IMR-90 (cell line): ENCODE results near the gene KCNAB1. TPM values are rescaled to one million over a fixed set of nuclear protein-coding genes. Genes with fewer than 3 reads are reported as not detected.

ENCODE experiments used
- ATAC-seq: fragments of 200-7000 bp; cut with Tn5 transposase; 2 replicates; pipeline ENCODE4 v1.9.1; 2020; ENCODE audit warnings: low read depth, mild to moderate bottlenecking, moderate library complexity
- BruUV-seq: library from RNA; stranded (reverse); fragments of 400-500 nt; replicated peaks from 2 replicates; lab custom pipeline; 2021; lab: Mats Ljungman, UMichigan
- CTCF ChIA-PET: fragments of 300-600 bp; formaldehyde crosslinking; extraction: SDS; loops from one replicate; lab custom pipeline; 2021; ENCODE audit warnings: antibody characterized with exemption; lab: Yijun Ruan, JAX
- POLR2A ChIA-PET: fragments of 300-600 bp; sonication (Branson Sonifier 250); formaldehyde crosslinking; loops from one replicate; lab custom pipeline; 2022; ENCODE audit warnings: antibody characterized with exemption; ENCODE audit not compliant: unreplicated experiment; lab: Charles Lee
- DNase-seq: peaks from one replicate; pipeline ENCODE4 v3.0.0; 2013
- H2AFZ ChIP-seq: replicated peaks from 2 replicates; pipeline ENCODE3; 2013; ENCODE audit warnings: low read length, mild to moderate bottlenecking; ENCODE audit not compliant: poor library complexity
- H2AK5ac ChIP-seq: 2 replicates; pipeline ENCODE4 v1.6.1; 2013; ENCODE audit warnings: low read depth, low read length, inconsistent platforms
- H2AK9ac ChIP-seq: replicated peaks from 2 replicates; pipeline ENCODE3; 2013; ENCODE audit warnings: mild to moderate bottlenecking, low read depth, low read length, moderate library complexity; ENCODE audit not compliant: poor library complexity
- H2BK120ac ChIP-seq: 2 replicates; pipeline ENCODE4 v1.6.1; 2013; ENCODE audit warnings: low read depth, low read length, inconsistent platforms
- H2BK15ac ChIP-seq: 3 replicates; pipeline ENCODE4 v1.6.1; 2013; ENCODE audit warnings: low read depth, low read length, inconsistent platforms
- H2BK20ac ChIP-seq: 2 replicates; pipeline ENCODE4 v1.6.1; 2013; ENCODE audit warnings: low read depth, mild to moderate bottlenecking, inconsistent platforms, low read length, moderate library complexity
- H2BK5ac ChIP-seq: 2 replicates; pipeline ENCODE4 v1.6.1; 2013; ENCODE audit warnings: mild to moderate bottlenecking, low read depth, low read length, inconsistent platforms; ENCODE audit not compliant: poor library complexity, severe bottlenecking
- H3K14ac ChIP-seq: replicated peaks from 2 replicates; pipeline ENCODE4 v1.6.1; 2013; ENCODE audit warnings: low read depth, low read length, inconsistent platforms
- H3K18ac ChIP-seq: 2 replicates; pipeline ENCODE4 v1.6.1; 2013; ENCODE audit warnings: low read depth, low read length, control low read depth
- H3K23ac ChIP-seq: 2 replicates; pipeline ENCODE4 v1.6.1; 2013; ENCODE audit warnings: low read depth, low read length, inconsistent platforms
- H3K27ac ChIP-seq: 2 replicates; pipeline ENCODE4 v1.5.1; 2013; ENCODE audit warnings: mild to moderate bottlenecking, control low read depth, low read length; ENCODE audit not compliant: insufficient read depth
- H3K27me3 ChIP-seq: 2 replicates; pipeline ENCODE4 v1.6.1; 2013; ENCODE audit warnings: low read length; ENCODE audit not compliant: control insufficient read depth, insufficient read depth
- H3K36me3 ChIP-seq: 2 replicates; pipeline ENCODE4 v1.6.1; 2013; ENCODE audit warnings: low read length, mixed read lengths; ENCODE audit not compliant: control insufficient read depth, insufficient read depth
- H3K4ac ChIP-seq: 2 replicates; pipeline ENCODE4 v1.6.1; 2013; ENCODE audit warnings: low read depth, low read length, inconsistent platforms
- H3K4me1 ChIP-seq: 2 replicates; pipeline ENCODE4 v1.6.1; 2013; ENCODE audit warnings: low read length, mixed read lengths; ENCODE audit not compliant: control insufficient read depth, insufficient read depth
- H3K4me2 ChIP-seq: 2 replicates; pipeline ENCODE4 v1.6.1; 2013; ENCODE audit warnings: low read depth, mild to moderate bottlenecking, control low read depth, low read length, moderate library complexity
- H3K4me3 ChIP-seq: 2 replicates; pipeline ENCODE4 v1.5.1; 2013; ENCODE audit warnings: low read depth, mild to moderate bottlenecking, control low read depth, low read length, moderate library complexity; ENCODE audit not compliant: insufficient read depth
- H3K56ac ChIP-seq: 2 replicates; pipeline ENCODE4 v1.6.1; 2013; ENCODE audit warnings: low read length, inconsistent platforms; ENCODE audit not compliant: insufficient read depth; ENCODE audit errors: extremely low read depth
- H3K79me1 ChIP-seq, 2 experiments: 2 replicates each; pipeline ENCODE4 v1.6.1; 2013; ENCODE audit warnings: low read length in 2 of 2, inconsistent platforms in 1 of 2, low read depth in 1 of 2
- H3K9ac ChIP-seq: 2 replicates; pipeline ENCODE4 v1.6.1; 2013; ENCODE audit warnings: low read depth, low read length, control low read depth
- H3K9me1 ChIP-seq: 2 replicates; pipeline ENCODE4 v1.6.1; 2013; ENCODE audit warnings: low read length, inconsistent platforms; ENCODE audit not compliant: insufficient read depth
- H3K9me3 ChIP-seq: 2 replicates; pipeline ENCODE4 v1.6.1; 2013; ENCODE audit warnings: low read length; ENCODE audit not compliant: control insufficient read depth, insufficient read depth
- H4K20me1 ChIP-seq: 2 replicates; pipeline ENCODE4 v1.6.1; 2013; ENCODE audit warnings: low read length, inconsistent platforms; ENCODE audit not compliant: insufficient read depth
- H4K5ac ChIP-seq: 2 replicates; pipeline ENCODE4 v1.6.1; 2013; ENCODE audit warnings: mild to moderate bottlenecking, low read depth, low read length, control low read depth
- H4K8ac ChIP-seq, 2 experiments: 2 replicates each; pipeline ENCODE4 v1.6.1; 2013; ENCODE audit warnings: low read depth in 2 of 2, low read length in 2 of 2, control low read depth in 1 of 2, inconsistent platforms in 1 of 2
- H4K91ac ChIP-seq: 2 replicates; pipeline ENCODE4 v1.6.1; 2013; ENCODE audit warnings: low read depth, low read length, inconsistent platforms; ENCODE audit not compliant: insufficient read depth
- BHLHE40 ChIP-seq: fragments of 150-350 bp; IDR thresholded peaks from 2 replicates; pipeline ENCODE4 v1.6.1; 2016; ENCODE audit warnings: mild to moderate bottlenecking, low read depth, low read length
- CEBPB ChIP-seq: IDR thresholded peaks from 2 replicates; pipeline ENCODE4 v1.6.1; 2012; ENCODE audit warnings: low read depth, low read length, improper control_type of control experiment
- CHD1 ChIP-seq: IDR thresholded peaks from 2 replicates; pipeline ENCODE4 v1.6.1; 2012; ENCODE audit warnings: low read depth, low read length, improper control_type of control experiment
- FOS ChIP-seq: fragments of 150-350 bp; IDR thresholded peaks from 2 replicates; pipeline ENCODE4 v1.6.1; 2016; ENCODE audit warnings: low read depth, low read length
- MAFK ChIP-seq: IDR thresholded peaks from 2 replicates; pipeline ENCODE4 v1.6.1; 2012; ENCODE audit warnings: low read depth, low read length, improper control_type of control experiment
- MAZ ChIP-seq: IDR thresholded peaks from 2 replicates; pipeline ENCODE4 v1.6.1; 2012; ENCODE audit warnings: low read depth, mild to moderate bottlenecking, low read length, improper control_type of control experiment, moderate library complexity, borderline replicate concordance
- MXI1 ChIP-seq: IDR thresholded peaks from 2 replicates; pipeline ENCODE4 v1.6.1; 2012; ENCODE audit warnings: low read depth, mild to moderate bottlenecking, low read length, moderate library complexity, borderline replicate concordance
- NFE2L2 ChIP-seq: fragments of 150-350 bp; IDR thresholded peaks from 2 replicates; pipeline ENCODE4 v1.6.1; 2016; ENCODE audit warnings: low read depth, mild to moderate bottlenecking, low read length
- POLR2A ChIP-seq: IDR thresholded peaks from 2 replicates; pipeline ENCODE4 v1.6.1; 2012; ENCODE audit warnings: mild to moderate bottlenecking, low read depth, low read length
- RAD21 ChIP-seq: IDR thresholded peaks from 2 replicates; pipeline ENCODE4 v1.6.1; 2012; ENCODE audit warnings: low read length, improper control_type of control experiment
- RCOR1 ChIP-seq: IDR thresholded peaks from 2 replicates; pipeline ENCODE4 v1.6.1; 2012; ENCODE audit warnings: mild to moderate bottlenecking, low read length, improper control_type of control experiment; ENCODE audit not compliant: insufficient replicate concordance
- RFX5 ChIP-seq: IDR thresholded peaks from 2 replicates; pipeline ENCODE4 v1.8.0; 2012; ENCODE audit warnings: low read depth, mild to moderate bottlenecking, low read length, moderate library complexity
- SMC3 ChIP-seq: fragments of 150-350 bp; IDR thresholded peaks from 2 replicates; pipeline ENCODE4 v1.6.1; 2016; ENCODE audit warnings: low read depth, mild to moderate bottlenecking, antibody characterized with exemption, low read length, moderate library complexity
- USF2 ChIP-seq: fragments of 150-350 bp; IDR thresholded peaks from 2 replicates; pipeline ENCODE4 v1.6.1; 2017; ENCODE audit warnings: mild to moderate bottlenecking, antibody characterized with exemption, low read length, low read depth
- WGBS, 2 experiments: methylation state at CpG; one replicate each; pipeline versions ENCODE4 v1.1.5 to v1.1.7; 2013; ENCODE audit warnings: missing lambda C conversion rate in 2 of 2; ENCODE audit not compliant: insufficient read length in 1 of 2; ENCODE audit errors: extremely low coverage in 2 of 2; 5-methylcytosine and 5-hydroxymethylcytosine counted together
- dilution Hi-C: fragments of 300-500 bp; cut with HindIII; formaldehyde crosslinking; loops from one replicate; pipeline ENCODE4 v1.14.3; 2018; ENCODE audit warnings: low sequenced_read_pairs; ENCODE audit not compliant: unreplicated experiment
- in situ Hi-C: fragments of 300-500 bp; cut with MboI; formaldehyde crosslinking; loops from 3 replicates; pipeline ENCODE4 v1.14.3; 2019; ENCODE audit warnings: low sequenced_read_pairs, inconsistent platforms, mixed read lengths
- intact Hi-C: fragments of 100-400 bp; cut with micrococcal nuclease; formaldehyde crosslinking; loops from 2 replicates; pipeline ENCODE4 v1.10.0; 2022
- polyA plus RNA-seq, 3 experiments: library from polyadenylated mRNA; depleted of rRNA; stranded (reverse); fragments of >200 nt; gene quantifications; 2 replicates each; pipeline ENCODE4 v1.2.3, GENCODE V29; 2012; ENCODE audit warnings: low replicate concordance in 1 of 3
- total RNA-seq: library from RNA; depleted of rRNA; stranded (reverse); fragments of >200 nt; gene quantifications from 2 replicates; pipeline ENCODE4 v1.2.3, GENCODE V29; 2012
- TF ChIP-seq, protein P1 (sequence below): conservative IDR thresholded peaks from 2 replicates; pipeline ENCODE4 v1.5.1; 2012; ENCODE audit warnings: mild to moderate bottlenecking, low read depth, low read length, improper control_type of control experiment
- TF ChIP-seq, protein P2 (sequence below): fragments of 150-350 bp; IDR thresholded peaks from 2 replicates; pipeline ENCODE4 v1.6.1; 2016; ENCODE audit warnings: low read depth, mild to moderate bottlenecking, low read length, moderate library complexity, borderline replicate concordance

The KCNAB1 gene
- total and polyA plus RNA-seq, 2 of the 4 experiments (the other 2 are of a cell fraction): under 0.01 to 0.07 TPM

DNA sequence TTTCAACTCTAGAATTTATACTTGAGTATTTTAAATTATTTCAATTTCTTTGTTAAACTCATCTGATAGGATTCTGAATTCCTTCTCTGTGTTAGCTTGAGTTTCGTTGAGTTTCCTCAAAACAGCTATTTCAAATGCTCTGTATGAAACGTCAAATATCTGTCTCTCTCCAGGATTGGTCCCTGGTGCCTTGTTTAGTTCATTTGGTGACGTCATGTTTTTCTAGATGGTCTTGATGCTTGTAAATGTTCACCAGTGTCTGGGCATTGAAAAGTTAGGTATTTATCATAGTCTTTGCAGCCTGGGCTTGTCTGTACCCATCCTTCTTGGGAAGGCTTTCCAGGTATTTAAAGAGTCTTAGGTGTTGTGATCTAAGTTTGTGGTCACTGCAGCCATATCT is 151.1 kb downstream of the KCNAB1 start:
- H3K79me1 ChIP-seq: no peaks in the 10 kb centered on the region
- intact Hi-C loops: no loop called here
- ChIA-PET CTCF (no interaction called here), POLR2A (no interaction called here)
- DNase-seq (no peak), ATAC-seq (no peak)
- no peak overlapping the region for H3K27ac ChIP-seq
- no peak overlapping the region for H2BK20ac ChIP-seq
- in situ Hi-C loops: no loop called here
- dilution Hi-C loops: no loop called here
- H3K4me2 ChIP-seq: no peak overlapping the region
- H3K23ac ChIP-seq: no peak overlapping the region
- no peaks in the 10 kb centered on the region for H3K9me3 ChIP-seq
- no peak overlapping the region for H4K5ac ChIP-seq
- H2AK9ac ChIP-seq: no peak overlapping the region
- no TSS peak for BruUV-seq
- no peak overlapping the region for H4K91ac ChIP-seq
- no peaks in the 10 kb centered on the region for H3K9me1 ChIP-seq
- H3K18ac ChIP-seq: no peak overlapping the region
- no peak overlapping the region for H2AK5ac ChIP-seq
- no peak overlapping the region for H2BK15ac ChIP-seq
- no CpG with 5 or more reads among the region's 3 CpGs for WGBS, 2 experiments
- TF ChIP-seq RCOR1 (no peak), BHLHE40 (no peak), MAZ (no peak), RFX5 (no peak), RAD21 (no peak), MAFK (no peak), CHD1 (no peak), CEBPB (no peak), USF2 (no peak), MXI1 (no peak), SMC3 (no peak), POLR2A (no peak), FOS (no peak), NFE2L2 (no peak)
- TF ChIP-seq, protein P1, sequence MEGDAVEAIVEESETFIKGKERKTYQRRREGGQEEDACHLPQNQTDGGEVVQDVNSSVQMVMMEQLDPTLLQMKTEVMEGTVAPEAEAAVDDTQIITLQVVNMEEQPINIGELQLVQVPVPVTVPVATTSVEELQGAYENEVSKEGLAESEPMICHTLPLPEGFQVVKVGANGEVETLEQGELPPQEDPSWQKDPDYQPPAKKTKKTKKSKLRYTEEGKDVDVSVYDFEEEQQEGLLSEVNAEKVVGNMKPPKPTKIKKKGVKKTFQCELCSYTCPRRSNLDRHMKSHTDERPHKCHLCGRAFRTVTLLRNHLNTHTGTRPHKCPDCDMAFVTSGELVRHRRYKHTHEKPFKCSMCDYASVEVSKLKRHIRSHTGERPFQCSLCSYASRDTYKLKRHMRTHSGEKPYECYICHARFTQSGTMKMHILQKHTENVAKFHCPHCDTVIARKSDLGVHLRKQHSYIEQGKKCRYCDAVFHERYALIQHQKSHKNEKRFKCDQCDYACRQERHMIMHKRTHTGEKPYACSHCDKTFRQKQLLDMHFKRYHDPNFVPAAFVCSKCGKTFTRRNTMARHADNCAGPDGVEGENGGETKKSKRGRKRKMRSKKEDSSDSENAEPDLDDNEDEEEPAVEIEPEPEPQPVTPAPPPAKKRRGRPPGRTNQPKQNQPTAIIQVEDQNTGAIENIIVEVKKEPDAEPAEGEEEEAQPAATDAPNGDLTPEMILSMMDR: no peak
- TF ChIP-seq, protein P2, sequence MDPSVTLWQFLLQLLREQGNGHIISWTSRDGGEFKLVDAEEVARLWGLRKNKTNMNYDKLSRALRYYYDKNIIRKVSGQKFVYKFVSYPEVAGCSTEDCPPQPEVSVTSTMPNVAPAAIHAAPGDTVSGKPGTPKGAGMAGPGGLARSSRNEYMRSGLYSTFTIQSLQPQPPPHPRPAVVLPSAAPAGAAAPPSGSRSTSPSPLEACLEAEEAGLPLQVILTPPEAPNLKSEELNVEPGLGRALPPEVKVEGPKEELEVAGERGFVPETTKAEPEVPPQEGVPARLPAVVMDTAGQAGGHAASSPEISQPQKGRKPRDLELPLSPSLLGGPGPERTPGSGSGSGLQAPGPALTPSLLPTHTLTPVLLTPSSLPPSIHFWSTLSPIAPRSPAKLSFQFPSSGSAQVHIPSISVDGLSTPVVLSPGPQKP: no peak
- no peaks in the 10 kb centered on the region for H4K20me1 ChIP-seq
- no peak overlapping the region for H3K14ac ChIP-seq
- H2AFZ ChIP-seq: no peak overlapping the region
- no peak overlapping the region for H2BK120ac ChIP-seq
- no peak overlapping the region for H3K4ac ChIP-seq
- H3K4me3 ChIP-seq: no peak overlapping the region
- H3K36me3 ChIP-seq: no peaks in the 10 kb centered on the region
- no peak overlapping the region for H4K8ac ChIP-seq
- H3K9ac ChIP-seq: no peak overlapping the region
- no peak overlapping the region for H3K56ac ChIP-seq
- H3K4me1 ChIP-seq: no peaks in the 10 kb centered on the region
- no peak overlapping the region for H2BK5ac ChIP-seq
- no peaks in the 10 kb centered on the region for H3K27me3 ChIP-seq
